Heart left ventricle (tissue), 13 donors: ENCODE data around the gene SYMPK.

Experiments
- CTCF ChIP-seq, 12 donors: fragments of 200-600 bp; sonication (generic) in 4 of 12; IDR thresholded peaks; one replicate each; pipeline versions ENCODE4 v1.5.0 to v1.8.0; 2018 to 2022; ENCODE audit warnings: antibody characterized with exemption in 12 of 12, mild to moderate bottlenecking in 5 of 12
- POLR2A ChIP-seq, 2 donors: fragments of 450-650 bp; IDR thresholded peaks; one replicate each; pipeline ENCODE4 v1.6.1; 2017; ENCODE audit warnings: antibody characterized with exemption in 2 of 2, mild to moderate bottlenecking in 2 of 2, moderate library complexity in 2 of 2
- donor health status: ischemic (EF 13 %, LVEDD 7.1; RV severe dilation, severe dysfunction).
- donor health status: DM: no; HTN: yes; CAD: no.
- donor health status: DM: no; HTN: no; CAD: no.
- donor health status: ischemic (EF 25% LVEDD 6.9; RV normal size, moderate dysfunction).
- donor health status: ischemic (EF 25% LVEDD 5.7; RV mildly dilated, moderate dysfunction).
- donor health status: ischemic (EF 35%, LVEDD 5.7; RV mildly dilated, moderate dysfunction).
- donor health status: nonischemic (EF 11% LVEDD 7.7; RV severe dilation, severe dysfunction).
- donor health status: DM: yes; HTN: yes; CAD: no.
- donor health status: PGD.
- donor health status: ischemic (EF 29% LVEDD 5.4; RV normal size, mild dysfunction).
- donor health status: nonischemic (EF 23%, LVEDD 6.1; RV moderate dilation, normal function).

- TF ChIP-seq CTCF (IDR thresholded peaks at IDR 0.05) (no peak), POLR2A (IDR thresholded peaks at IDR 0.05) (no peak)
These were observed 26.4 kb upstream of the SYMPK start for GRCh38 chr19:45889210-45889885.
